SK-N-SH treated with all-trans-retinoic acid at 6 μM for 48 hours (cell line): Measurements from ENCODE around the gene CPAMD8.

ENCODE experiments used
- ATAC-seq: fragments of 200-7000 bp; cut with Tn5 transposase; 3 replicates; pipeline ENCODE4 v1.9.1; 2020; ENCODE audit warnings: mild to moderate bottlenecking, moderate library complexity
- ARNTL ChIP-seq: fragments of 450-650 bp; formaldehyde crosslinking; IDR thresholded peaks from 2 replicates; pipeline ENCODE4 v1.5.0; 2020; ENCODE audit warnings: low read depth, mild to moderate bottlenecking, moderate library complexity, borderline replicate concordance
- BACH2 ChIP-seq: fragments of 250-450 bp; sonication (Bioruptor Pico); IDR thresholded peaks from 2 replicates; pipeline ENCODE4 v1.9.0; 2021; ENCODE audit warnings: mild to moderate bottlenecking, borderline replicate concordance
- CSRNP3 ChIP-seq: fragments of 250-450 bp; sonication (Bioruptor Pico); IDR thresholded peaks from 2 replicates; pipeline ENCODE4 v1.5.1; 2021; ENCODE audit warnings: mild to moderate bottlenecking, moderate library complexity
- ESRRG ChIP-seq: fragments of 250-450 bp; sonication (Bioruptor Pico); IDR thresholded peaks from 2 replicates; pipeline ENCODE4 v1.6.1; 2021; ENCODE audit warnings: mild to moderate bottlenecking
- GLIS3 ChIP-seq: fragments of 250-450 bp; sonication (Bioruptor Pico); IDR thresholded peaks from 2 replicates; pipeline ENCODE4 v1.5.0; 2020; ENCODE audit warnings: mild to moderate bottlenecking, moderate library complexity
- OSR1 ChIP-seq: fragments of 250-450 bp; sonication (Bioruptor Pico); IDR thresholded peaks from 2 replicates; pipeline ENCODE4 v1.8.0; 2022; ENCODE audit warnings: moderate library complexity, mild to moderate bottlenecking, inconsistent platforms
- PATZ1 ChIP-seq: fragments of 250-450 bp; sonication (Bioruptor Pico); IDR thresholded peaks from 2 replicates; pipeline ENCODE4 v1.8.0; 2020; ENCODE audit warnings: mild to moderate bottlenecking, moderate library complexity, borderline replicate concordance
- POU6F1 ChIP-seq: fragments of 250-450 bp; sonication (Bioruptor Pico); IDR thresholded peaks from 2 replicates; pipeline ENCODE4 v1.8.0; 2021; ENCODE audit warnings: low read depth, mild to moderate bottlenecking, moderate library complexity, borderline replicate concordance
- RARB ChIP-seq: fragments of 250-450 bp; sonication (Bioruptor Pico); IDR thresholded peaks from 2 replicates; pipeline ENCODE4 v1.8.0; 2021; ENCODE audit warnings: mild to moderate bottlenecking, moderate library complexity
- TCF4 ChIP-seq: fragments of 250-450 bp; sonication (Bioruptor Pico); IDR thresholded peaks from 2 replicates; pipeline ENCODE4 v1.8.0; 2021; ENCODE audit warnings: mild to moderate bottlenecking, moderate library complexity, borderline replicate concordance
- TOX ChIP-seq: fragments of 250-450 bp; sonication (Bioruptor Pico); IDR thresholded peaks from 2 replicates; pipeline ENCODE4 v1.8.0; 2021; ENCODE audit warnings: mild to moderate bottlenecking, moderate library complexity, borderline replicate concordance
- ZC3H10 ChIP-seq: fragments of 250-450 bp; sonication (Bioruptor Pico); IDR thresholded peaks from 2 replicates; pipeline ENCODE4 v1.5.1; 2021; ENCODE audit warnings: mild to moderate bottlenecking, moderate library complexity
- ZFP3 ChIP-seq: fragments of 250-450 bp; sonication (Bioruptor Pico); IDR thresholded peaks from 2 replicates; pipeline ENCODE4 v1.5.0; 2020; ENCODE audit warnings: mild to moderate bottlenecking, moderate library complexity
- ZFP30 ChIP-seq: fragments of 450-650 bp; formaldehyde crosslinking; IDR thresholded peaks from 2 replicates; pipeline ENCODE4 v1.5.0; 2022; ENCODE audit warnings: mild to moderate bottlenecking, moderate library complexity
- ZNF565 ChIP-seq: fragments of 450-650 bp; formaldehyde crosslinking; conservative IDR thresholded peaks from 2 replicates; pipeline ENCODE4 v1.5.0; 2020; ENCODE audit warnings: low read depth, mild to moderate bottlenecking, moderate library complexity
- ZNF70 ChIP-seq: fragments of 450-650 bp; formaldehyde crosslinking; IDR thresholded peaks from 2 replicates; pipeline ENCODE4 v1.5.0; 2020; ENCODE audit warnings: mild to moderate bottlenecking, moderate library complexity

CPAMD8 gene

GRCh38 chr19:17026706-17027534, at the start of gene CPAMD8:
Gene CPAMD8, minus strand, starts transcription at chr19:17026810. Its CDS starts 168 bp downstream, at chr19:17026642.
- TF ChIP-seq ARNTL (CRISPR knock-in tag), result no peak
- no peak for TF ChIP-seq ZC3H10
- TF ChIP-seq ZFP30 (CRISPR knock-in tag), result no peak
- no peak for TF ChIP-seq GLIS3 (CRISPR knock-in tag)
- TF ChIP-seq ZNF70 (CRISPR knock-in tag), result no peak
- no peak for TF ChIP-seq ZNF565 (CRISPR knock-in tag)
- no peak for TF ChIP-seq ESRRG (CRISPR knock-in tag)
- no peak for TF ChIP-seq PATZ1
- no peak for TF ChIP-seq TOX (CRISPR knock-in tag)
- TF ChIP-seq BACH2 (CRISPR knock-in tag), result no peak
- TF ChIP-seq ZFP3 (CRISPR knock-in tag), result no peak
- TF ChIP-seq TCF4 (CRISPR knock-in tag), result no peak
- ATAC-seq, result no peak

GRCh38 chr19:17075864-17076542, 49.4 kb upstream of the CPAMD8 start:
- ATAC-seq, result 0 out of 3 replicates have a peak, but pooled peaks have one; percentile 2
- TF ChIP-seq CSRNP3 (CRISPR knock-in tag), result no peak
- TF ChIP-seq PATZ1, result peak; percentile 51; the same call in 1 of the 2 replicates

GRCh38 chr19:17075035-17075863, 48.6 kb upstream of the CPAMD8 start, which contains the start of the genes HAUS8 and MYO9B:
Gene HAUS8, minus strand, starts transcription at chr19:17075452. Its CDS starts 30 bp downstream, at chr19:17075422.
Gene MYO9B, plus strand, starts transcription at chr19:17075777. Its CDS starts 25,941 bp downstream, at chr19:17101718.
- TF ChIP-seq PATZ1 (no peak), OSR1 (no peak), POU6F1 (CRISPR knock-in tag) (no peak)
- TF ChIP-seq, all 23 proteins: peak for 0
- peak; percentile 83 for ATAC-seq

- no peak for ATAC-seq
- TF ChIP-seq RARB (CRISPR knock-in tag) (no peak), PATZ1 (no peak), TCF4 (CRISPR knock-in tag) (no peak), ZNF565 (CRISPR knock-in tag) (no peak), ZFP30 (CRISPR knock-in tag) (0 out of 2 replicates have a peak, but pooled peaks have one; percentile 7), TOX (CRISPR knock-in tag) (no peak)
These were observed 48.0 kb upstream of the CPAMD8 start for GRCh38 chr19:17074634-17075034.
